Measurements from ENCODE around the gene TDRD7.

DNA sequence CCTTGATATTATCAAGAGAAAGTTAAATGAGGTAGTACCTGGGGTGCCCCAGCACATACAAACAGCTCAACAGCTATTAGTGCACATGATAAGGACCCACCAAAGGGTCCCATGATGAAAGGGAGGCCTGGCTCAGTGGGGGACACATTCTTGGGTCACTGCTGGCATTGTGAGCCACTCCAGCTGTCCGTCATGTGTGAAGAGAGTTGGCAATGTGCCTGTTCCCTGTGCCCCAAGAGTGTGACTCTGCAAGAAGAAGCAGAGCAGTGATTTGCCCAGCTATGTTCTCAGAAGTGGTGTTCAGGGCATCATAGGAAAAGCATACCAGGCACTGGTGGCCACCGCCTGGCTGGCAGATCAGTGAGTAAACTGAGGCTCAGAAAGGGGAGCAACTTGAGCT is 37.1 kb upstream of the TDRD7 start:
- TF ChIP-seq POLR2A (IDR thresholded peaks at IDR 0.05; ENCODE audit: low read depth, low read length) (no peak), POLR2AphosphoS5 (IDR thresholded peaks at IDR 0.05; ENCODE audit: low read depth, low read length) (no peak), TAF1 (IDR thresholded peaks at IDR 0.05; ENCODE audit: borderline replicate concordance, low read depth, low read length) (no peak)
